ENCODE data around the gene RNF223. TPM values are rescaled to one million over a fixed set of nuclear protein-coding genes. Genes with fewer than 3 reads are reported as not detected.
"Not testable (repeated sequence)": the region's sequence is repeated elsewhere in the genome, so short reads cannot be mapped to it uniquely, and the experiment has no call there.

The RNF223 gene
- polyA plus RNA-seq, 1 experiment, result not detected

DNA sequence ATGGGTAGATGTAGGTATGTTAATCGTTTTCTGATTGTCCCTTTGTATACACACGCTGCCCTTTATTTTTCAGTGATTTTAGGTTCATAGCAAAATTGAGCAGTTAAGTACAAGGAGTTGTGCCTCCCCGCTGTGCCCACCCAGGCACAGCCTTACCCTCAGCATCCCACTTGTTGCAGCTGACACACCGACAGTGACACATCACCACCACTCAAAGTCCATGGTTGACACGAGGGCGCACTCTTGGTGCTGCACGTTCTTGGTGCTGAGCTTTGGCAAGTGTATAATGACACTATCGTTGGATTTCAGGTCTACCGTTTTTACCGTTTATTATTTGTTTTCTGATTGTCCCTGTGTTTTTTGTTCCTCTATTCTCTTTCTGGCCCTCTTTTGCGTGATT lies 26.2 kb upstream of the RNF223 start:
- ChIA-PET CTCF (no interaction called here), POLR2A (no interaction called here)
- H3K4me3 ChIP-seq (ENCODE audit: low read depth, low read length), result no peak overlapping the region
- H3K27me3 ChIP-seq (ENCODE audit: control insufficient read depth, insufficient read depth, low read length), result no peaks in the 10 kb centered on the region
- peaks cover 1% of the 10 kb centered on the region; the same call in 1 of the 2 replicates for H3K36me3 ChIP-seq (ENCODE audit: control insufficient read depth, insufficient read depth, low read length)
- TF ChIP-seq CTCF (IDR thresholded peaks at IDR 0.05; ENCODE audit: insufficient read depth, low read depth, low read length), result no peak
- no peak for DNase-seq (ENCODE audit: low read depth)

GRCh38 chr1:1099506-1100183 lies 25.5 kb upstream of the RNF223 start:
- no peak overlapping the region for H3K4me3 ChIP-seq (ENCODE audit: low read depth, low read length)
- no peak for DNase-seq (ENCODE audit: low read depth)
- no peak for TF ChIP-seq CTCF (IDR thresholded peaks at IDR 0.05; ENCODE audit: insufficient read depth, low read depth, low read length)
- POLR2A ChIA-PET, result no interaction called here
- CTCF ChIA-PET, result no interaction called here
- H3K27me3 ChIP-seq (ENCODE audit: control insufficient read depth, insufficient read depth, low read length), result no peaks in the 10 kb centered on the region
- H3K36me3 ChIP-seq (ENCODE audit: control insufficient read depth, insufficient read depth, low read length), result peaks cover 1% of the 10 kb centered on the region; the same call in 1 of the 2 replicates

- no peak for TF ChIP-seq CTCF (IDR thresholded peaks at IDR 0.05; ENCODE audit: insufficient read depth, low read depth, low read length)
- H3K4me3 ChIP-seq (ENCODE audit: low read depth, low read length), result no peak overlapping the region
- CTCF ChIA-PET, result interaction anchor here (0.6 kb wide), 2 partner anchors 152 to 1058 kb away, joined by 3 read pairs; no protein-coding TSS in a partner anchor
- no peaks in the 10 kb centered on the region for H3K27me3 ChIP-seq (ENCODE audit: control insufficient read depth, insufficient read depth, low read length)
- POLR2A ChIA-PET, result no interaction called here
- no peak for DNase-seq (ENCODE audit: low read depth)
- H3K36me3 ChIP-seq (ENCODE audit: control insufficient read depth, insufficient read depth, low read length), result peaks cover 1% of the 10 kb centered on the region; the same call in 1 of the 2 replicates
These were observed 24.7 kb upstream of the RNF223 start for GRCh38 chr1:1098681-1099421.

- H3K4me3 ChIP-seq (ENCODE audit: low read depth, low read length); H3K36me3 ChIP-seq (ENCODE audit: control insufficient read depth, insufficient read depth, low read length); CTCF ChIA-PET; POLR2A ChIA-PET; DNase-seq (ENCODE audit: low read depth); H3K27me3 ChIP-seq (ENCODE audit: control insufficient read depth, insufficient read depth, low read length): not testable (repeated sequence)
These were observed 22.0 kb upstream of the RNF223 start for GRCh38 chr1:1096136-1096535.

DNA sequence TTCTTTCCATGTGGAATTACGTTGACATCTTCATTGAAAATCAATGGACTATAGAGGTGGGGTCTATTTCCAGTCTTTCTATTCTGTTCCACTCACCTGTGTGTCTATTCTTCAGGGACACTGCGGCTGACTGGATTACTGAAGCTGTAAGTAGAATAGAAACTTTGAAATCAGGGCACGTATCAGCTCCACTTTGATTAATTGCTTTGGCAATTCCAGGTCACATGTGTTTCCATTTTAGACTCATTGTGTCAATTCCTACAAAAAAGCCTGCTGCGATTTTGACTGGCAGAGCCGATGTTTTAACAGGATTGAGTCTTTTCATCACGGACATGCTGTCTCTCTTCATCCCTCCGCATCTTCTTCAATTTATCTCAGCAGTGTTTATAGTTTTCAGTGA lies 20.9 kb upstream of the RNF223 start:
- ChIA-PET POLR2A (no interaction called here), CTCF (interaction anchor here (0.6 kb wide), 1 partner anchor 7 kb away, joined by 3 read pairs; no protein-coding TSS in a partner anchor)
- no peaks in the 10 kb centered on the region; the same call in 1 of the 2 replicates for H3K36me3 ChIP-seq (ENCODE audit: control insufficient read depth, insufficient read depth, low read length)
- no peak overlapping the region for H3K4me3 ChIP-seq (ENCODE audit: low read depth, low read length)
- no peak for TF ChIP-seq CTCF (IDR thresholded peaks at IDR 0.05; ENCODE audit: insufficient read depth, low read depth, low read length)
- no peaks in the 10 kb centered on the region for H3K27me3 ChIP-seq (ENCODE audit: control insufficient read depth, insufficient read depth, low read length)
- DNase-seq (ENCODE audit: low read depth), result no peak
